Endothelial cell of umbilical vein (primary cell): ENCODE results near the gene RAPGEF3. TPM values are rescaled to one million over a fixed set of nuclear protein-coding genes. Genes with fewer than 3 reads are reported as not detected.

Source experiments
- BruUV-seq: library from RNA; stranded (reverse); fragments of 400-500 nt; replicated peaks from 2 replicates; lab custom pipeline; 2021; lab: Mats Ljungman, UMichigan
- CTCF ChIA-PET: fragments of 300-600, 350-600 bp; sonication (Branson Sonifier 250); formaldehyde crosslinking; loops from one replicate; lab custom pipeline; 2021; ENCODE audit warnings: antibody characterized with exemption, inconsistent platforms; lab: Charles Lee
- POLR2A ChIA-PET: fragments of 300-600, 350-600 bp; sonication (Branson Sonifier 250); formaldehyde crosslinking; loops from one replicate; lab custom pipeline; 2021; ENCODE audit warnings: antibody characterized with exemption, inconsistent platforms; lab: Charles Lee
- DNase-seq: peaks from one replicate; pipeline ENCODE4 v3.0.0-alpha.2; 2011; ENCODE audit warnings: low read depth, low spot score
- FAIRE-seq: peaks from 2 replicates; lab custom pipeline; 2011; peaks lifted over from hg19 to GRCh38; lab: Jason Lieb, UNC
- H2AFZ ChIP-seq: 2 replicates; pipeline ENCODE4 v1.6.0; 2012; ENCODE audit warnings: low read depth, low read length, control low read depth, inconsistent platforms
- H3K27ac ChIP-seq: 2 replicates; pipeline ENCODE4 v1.5.1; 2011; ENCODE audit warnings: low read depth, mild to moderate bottlenecking, control low read depth, low read length, moderate library complexity; ENCODE audit not compliant: insufficient read depth
- H3K27me3 ChIP-seq, 2 experiments: 2 replicates each; pipeline versions ENCODE4 v1.6.0 to v1.6.1; 2011; ENCODE audit warnings: low read length in 2 of 2, mixed read lengths in 1 of 2; ENCODE audit not compliant: control insufficient read depth in 2 of 2, insufficient read depth in 2 of 2
- H3K36me3 ChIP-seq, 2 experiments: 2 replicates in 1 of 2; 3 replicates in 1 of 2; pipeline ENCODE4 v1.5.1; 2011; ENCODE audit warnings: low read length in 2 of 2, mild to moderate bottlenecking in 1 of 2, moderate library complexity in 1 of 2; ENCODE audit not compliant: control insufficient read depth in 2 of 2, insufficient read depth in 2 of 2; ENCODE audit errors: extremely low read depth in 1 of 2
- H3K4me1 ChIP-seq: 3 replicates; pipeline ENCODE4 v1.5.1; 2011; ENCODE audit warnings: mild to moderate bottlenecking, low read length; ENCODE audit not compliant: control insufficient read depth, insufficient read depth; ENCODE audit errors: extremely low read depth
- H3K4me2 ChIP-seq: 2 replicates; pipeline ENCODE4 v1.6.1; 2011; ENCODE audit warnings: low read length, control low read depth, mixed read lengths; ENCODE audit not compliant: insufficient read depth
- H3K4me3 ChIP-seq, 3 experiments: fragments of 200-600 bp in 1 of 3; sonication (generic), shearing (Covaris generic) in 1 of 3; replicated peaks in 1 of 3; 2 replicates each; pipeline ENCODE4 v1.5.1; 2011 to 2016; ENCODE audit warnings: control low read depth in 3 of 3, low read length in 3 of 3, mild to moderate bottlenecking in 2 of 3, inconsistent platforms in 1 of 3, low read depth in 1 of 3, moderate library complexity in 1 of 3; ENCODE audit not compliant: insufficient read depth in 1 of 3
- H3K79me2 ChIP-seq: 2 replicates; pipeline ENCODE4 v1.6.0; 2012; ENCODE audit warnings: low read length, inconsistent platforms; ENCODE audit not compliant: control insufficient read depth, insufficient read depth
- H3K9ac ChIP-seq: replicated peaks from 2 replicates; pipeline ENCODE3; 2011; ENCODE audit warnings: low read length, control low read depth; ENCODE audit not compliant: insufficient read depth; ENCODE audit errors: extremely low read depth
- H3K9me1 ChIP-seq: replicated peaks from 3 replicates; pipeline ENCODE4 v1.6.0; 2011; ENCODE audit warnings: mild to moderate bottlenecking, low read length; ENCODE audit not compliant: control insufficient read depth, insufficient read depth; ENCODE audit errors: extremely low read depth
- H3K9me3 ChIP-seq: replicated peaks from 2 replicates; pipeline ENCODE4 v1.5.1; 2012; ENCODE audit warnings: low read length, inconsistent platforms; ENCODE audit not compliant: control insufficient read depth, insufficient read depth
- H4K20me1 ChIP-seq: replicated peaks from 2 replicates; pipeline ENCODE3; 2011; ENCODE audit warnings: mild to moderate bottlenecking, low read length; ENCODE audit not compliant: control insufficient read depth, insufficient read depth; ENCODE audit errors: extremely low read depth
- CTCF ChIP-seq, 2 donors: IDR thresholded peaks; 1 replicate in 1 of 2; 2 replicates in 1 of 2; pipeline ENCODE4 v1.5.1; 2011; ENCODE audit warnings: low read length in 2 of 2, mild to moderate bottlenecking in 2 of 2, moderate library complexity in 2 of 2, control low read depth in 1 of 2, inconsistent platforms in 1 of 2, low read depth in 1 of 2; ENCODE audit not compliant: insufficient read depth in 1 of 2; ENCODE audit errors: extremely low read depth in 1 of 2
- FOS ChIP-seq: IDR thresholded peaks from 2 replicates; pipeline ENCODE4 v1.6.1; 2011; ENCODE audit warnings: mild to moderate bottlenecking, low read length, moderate library complexity, borderline replicate concordance; ENCODE audit not compliant: insufficient read depth
- GATA2 ChIP-seq: IDR thresholded peaks from 2 replicates; pipeline ENCODE4 v1.7.0; 2011; ENCODE audit warnings: low read depth, mild to moderate bottlenecking, moderate library complexity, mixed read lengths, low read length; ENCODE audit not compliant: insufficient read length, insufficient read depth
- JUN ChIP-seq: IDR thresholded peaks from 2 replicates; pipeline ENCODE4 v1.6.1; 2011; ENCODE audit warnings: borderline replicate concordance, low read depth; ENCODE audit not compliant: insufficient read length, insufficient read depth
- MYC ChIP-seq: IDR thresholded peaks from one replicate; pipeline ENCODE4 v1.6.1; 2011; ENCODE audit warnings: mild to moderate bottlenecking, low read depth, low read length
- dilution Hi-C: fragments of 300-500 bp; cut with MboI; formaldehyde crosslinking; loops from one replicate; pipeline ENCODE4 v1.15.0; 2019; ENCODE audit warnings: low sequenced_read_pairs; ENCODE audit not compliant: extremely low pct_ligation_motif_present
- intact Hi-C: fragments of 100-400 bp; cut with micrococcal nuclease; formaldehyde crosslinking; loops from one replicate; pipeline ENCODE4 v1.10.0; 2022
- polyA plus RNA-seq, 4 experiments: library from polyadenylated mRNA; depleted of rRNA in 3 of 4; stranded (reverse) in 3 of 4; unstranded in 1 of 4; fragments of >200 nt; gene quantifications; 2 replicates each; pipeline versions ENCODE4 v1.2.1 to v1.2.3, GENCODE V29; 2011 to 2012; ENCODE audit warnings: missing spikeins in 1 of 4
- total RNA-seq: library from RNA; stranded (reverse); gene quantifications from 2 replicates; pipeline ENCODE4 v1.2.3, GENCODE V29; 2021

The RAPGEF3 gene
- total and polyA plus RNA-seq, 2 donors (not counting 3 experiments of a cell fraction or from before 2014, with no cell fraction given), result 34.5 to 55.1 TPM

GRCh38 chr12:47758584-47758833 is 171 bp downstream of the RAPGEF3 start:
- peak overlapping the region; percentile 85 for H3K9ac ChIP-seq
- intact Hi-C loops, result loop anchor here (1.0 to 5.0 kb wide), 3 partner anchors 15 to 959 kb away; partner anchors contain the start of genes CCNT1 and SLC48A1
- H3K9me3 ChIP-seq, result no peaks in the 10 kb centered on the region
- H4K20me1 ChIP-seq, result no peaks in the 10 kb centered on the region
- no peaks in the 10 kb centered on the region for H3K9me1 ChIP-seq
- FAIRE-seq (no peak), DNase-seq (no peak)
- BruUV-seq, result TSS peak; percentile 36
- H3K4me2 ChIP-seq, result peak overlapping the region; percentile 52
- H3K4me1 ChIP-seq, result peaks cover 57% of the 10 kb centered on the region
- CTCF ChIA-PET, result interaction anchor here (0.6 to 8.4 kb wide), 18 partner anchors 9 to 191 kb away, joined by 3 to 191 read pairs (median 6); partner anchors contain the start of genes RPAP3 and SLC48A1
- TF ChIP-seq MYC, result no peak
- no peak for TF ChIP-seq FOS
- TF ChIP-seq GATA2, result no peak
- no peak for TF ChIP-seq JUN
- TF ChIP-seq CTCF (IDR thresholded peaks at IDR 0.05; ENCODE audit: extremely low read depth in 1 of 2, insufficient read depth in 1 of 2, low read depth in 1 of 2, low read length in 2 of 2), result no peak
- H3K79me2 ChIP-seq, result peaks cover 32% of the 10 kb centered on the region
- dilution Hi-C loops, result no loop called here
- no peak overlapping the region for H2AFZ ChIP-seq
- H3K4me3 ChIP-seq, result peak overlapping the region; percentile 50 to 71 (median 62)
- POLR2A ChIA-PET, result interaction anchor here (1.4 to 1.6 kb wide), 3 partner anchors 15 to 62 kb away, joined by 3 to 11 read pairs (median 8); no protein-coding TSS in a partner anchor
- H3K36me3 ChIP-seq, result no peaks in the 10 kb centered on the region
- H3K27me3 ChIP-seq, result no peaks in the 10 kb centered on the region
- H3K27ac ChIP-seq, result peak overlapping the region; percentile 95
